Measurements from ENCODE around the gene SPON1.

SPON1 gene

DNA sequence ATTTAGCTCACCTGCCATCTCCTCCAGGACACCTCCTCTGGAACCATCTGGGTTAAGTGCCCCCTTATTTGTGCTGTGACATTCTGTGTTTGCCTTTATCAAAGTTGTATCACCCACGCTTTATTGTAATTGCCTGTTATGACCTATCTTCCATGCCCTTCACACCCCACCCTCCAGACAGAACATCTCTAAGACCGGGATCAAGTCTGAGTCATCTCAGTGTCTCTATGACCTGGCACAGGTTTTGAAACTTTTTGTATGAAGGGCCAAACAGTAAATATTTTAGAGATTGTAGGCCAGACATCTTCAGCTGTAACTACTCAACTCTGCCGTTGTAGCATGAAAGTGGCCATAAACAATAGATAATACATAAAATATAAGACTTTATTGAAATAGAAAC is 161.8 kb downstream of the SPON1 start:
- Histone ChIP-seq H3K36me3 (ENCODE audit: control insufficient read depth in 4 of 4, insufficient read depth in 4 of 4, low read length in 3 of 4) (no peaks in the 10 kb centered on the region), H3K27ac (ENCODE audit: insufficient read depth in 1 of 2, low read depth in 1 of 2, low read length in 2 of 2, poor library complexity in 1 of 2, severe bottlenecking in 2 of 2) (no peak overlapping the region), H3K4me1 (ENCODE audit: control extremely low read depth in 1 of 4, control insufficient read depth in 4 of 4, insufficient read depth in 4 of 4, low read length in 3 of 4) (no peaks in the 10 kb centered on the region), H3K9me3 (ENCODE audit: control extremely low read depth in 1 of 5, control insufficient read depth in 4 of 5, insufficient read depth in 2 of 5, low read depth in 1 of 5, low read length in 4 of 5) (peaks cover 0 to 16% (median 0%) of the 10 kb centered on the region in 5 experiments), H3K27me3 (replicated peaks in 2 of 5; ENCODE audit: control insufficient read depth in 4 of 5, insufficient read depth in 5 of 5, low read length in 4 of 5) (no peaks in the 10 kb centered on the region), H3K4me3 (ENCODE audit: control insufficient read depth in 1 of 7, extremely low read depth in 1 of 7, insufficient read depth in 4 of 7, low read depth in 2 of 7, low read length in 6 of 7) (no peak overlapping the region)
- no peak for DNase-seq
- POLR2A ChIA-PET, result no interaction called here
- CTCF ChIA-PET, result no interaction called here
- WGBS (ENCODE audit: insufficient coverage), result 100% methylated on average over 1 of the region's 3 CpGs

GRCh38 chr11:14124886-14125285 is 162.4 kb downstream of the SPON1 start:
- Histone ChIP-seq H3K4me3 (ENCODE audit: control insufficient read depth in 1 of 7, extremely low read depth in 1 of 7, insufficient read depth in 4 of 7, low read depth in 2 of 7, low read length in 6 of 7) (no peak overlapping the region), H3K27me3 (replicated peaks in 2 of 5; ENCODE audit: control insufficient read depth in 4 of 5, insufficient read depth in 5 of 5, low read length in 4 of 5) (no peaks in the 10 kb centered on the region), H3K36me3 (ENCODE audit: control insufficient read depth in 4 of 4, insufficient read depth in 4 of 4, low read length in 3 of 4) (no peaks in the 10 kb centered on the region), H3K9me3 (ENCODE audit: control extremely low read depth in 1 of 5, control insufficient read depth in 4 of 5, insufficient read depth in 2 of 5, low read depth in 1 of 5, low read length in 4 of 5) (peaks cover 0 to 16% (median 0%) of the 10 kb centered on the region in 5 experiments), H3K27ac (ENCODE audit: insufficient read depth in 1 of 2, low read depth in 1 of 2, low read length in 2 of 2, poor library complexity in 1 of 2, severe bottlenecking in 2 of 2) (no peak overlapping the region), H3K4me1 (ENCODE audit: control extremely low read depth in 1 of 4, control insufficient read depth in 4 of 4, insufficient read depth in 4 of 4, low read length in 3 of 4) (no peaks in the 10 kb centered on the region)
- WGBS (ENCODE audit: insufficient coverage), result 96% methylated on average over 3 of the region's 3 CpGs
- no peak for DNase-seq
- ChIA-PET POLR2A (no interaction called here), CTCF (no interaction called here)

DNA sequence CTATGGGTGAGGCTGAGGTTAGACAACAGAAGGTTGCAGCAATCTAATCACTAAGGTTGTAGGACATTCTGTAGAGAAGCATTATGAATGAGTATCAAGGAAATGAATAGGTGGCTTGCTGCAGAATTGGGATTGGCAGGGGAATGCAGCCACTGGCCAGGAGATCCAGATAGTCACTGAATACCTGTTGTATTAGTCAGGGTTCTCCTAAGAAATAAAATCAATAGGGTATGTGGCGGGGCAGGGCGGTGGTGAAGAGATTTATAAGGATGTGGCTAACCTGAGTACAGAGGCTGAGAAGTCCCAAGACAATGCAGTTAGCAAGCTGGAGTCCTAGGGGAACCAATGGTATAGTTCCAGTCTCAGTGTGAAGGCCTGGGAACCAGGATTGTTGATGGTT is 163.0 kb downstream of the SPON1 start:
- Histone ChIP-seq H3K4me3 (ENCODE audit: control insufficient read depth in 1 of 7, extremely low read depth in 1 of 7, insufficient read depth in 4 of 7, low read depth in 2 of 7, low read length in 6 of 7) (no peak overlapping the region), H3K36me3 (ENCODE audit: control insufficient read depth in 4 of 4, insufficient read depth in 4 of 4, low read length in 3 of 4) (no peaks in the 10 kb centered on the region), H3K27ac (ENCODE audit: insufficient read depth in 1 of 2, low read depth in 1 of 2, low read length in 2 of 2, poor library complexity in 1 of 2, severe bottlenecking in 2 of 2) (no peak overlapping the region), H3K9me3 (ENCODE audit: control extremely low read depth in 1 of 5, control insufficient read depth in 4 of 5, insufficient read depth in 2 of 5, low read depth in 1 of 5, low read length in 4 of 5) (peaks cover 0 to 16% (median 0%) of the 10 kb centered on the region in 5 experiments), H3K27me3 (replicated peaks in 2 of 5; ENCODE audit: control insufficient read depth in 4 of 5, insufficient read depth in 5 of 5, low read length in 4 of 5) (no peaks in the 10 kb centered on the region), H3K4me1 (ENCODE audit: control extremely low read depth in 1 of 4, control insufficient read depth in 4 of 4, insufficient read depth in 4 of 4, low read length in 3 of 4) (no peaks in the 10 kb centered on the region)
- DNase-seq, result no peak
- ChIA-PET POLR2A (no interaction called here), CTCF (no interaction called here)
- 100% methylated on average over 2 of the region's 2 CpGs for WGBS (ENCODE audit: insufficient coverage)

DNA sequence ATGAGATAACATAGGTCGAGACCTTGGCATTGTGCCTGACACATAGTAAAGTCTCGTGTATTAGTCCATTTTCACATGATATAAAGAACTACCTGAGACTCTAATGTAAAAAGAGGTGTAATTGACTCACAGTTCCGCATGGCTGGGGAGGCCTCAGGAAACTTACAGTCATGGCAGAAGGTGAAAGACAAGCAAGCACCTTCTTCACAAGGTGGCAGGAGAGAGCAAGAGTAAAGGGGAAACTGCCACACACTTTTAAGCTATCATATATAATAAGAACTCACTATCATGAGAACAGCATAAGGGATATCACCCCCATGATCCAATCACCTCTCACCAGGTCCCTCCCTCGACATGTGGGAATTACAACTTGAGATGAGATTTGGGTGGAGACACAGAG is 165.2 kb downstream of the SPON1 start:
- no peaks in the 10 kb centered on the region for H3K4me1 ChIP-seq (ENCODE audit: control extremely low read depth in 1 of 4, control insufficient read depth in 4 of 4, insufficient read depth in 4 of 4, low read length in 3 of 4)
- H3K27me3 ChIP-seq (replicated peaks in 2 of 5; ENCODE audit: control insufficient read depth in 4 of 5, insufficient read depth in 5 of 5, low read length in 4 of 5), result peaks cover 0 to 1% (median 0%) of the 10 kb centered on the region in 5 experiments
- peaks cover 0 to 16% (median 0%) of the 10 kb centered on the region in 5 experiments for H3K9me3 ChIP-seq (ENCODE audit: control extremely low read depth in 1 of 5, control insufficient read depth in 4 of 5, insufficient read depth in 2 of 5, low read depth in 1 of 5, low read length in 4 of 5)
- H3K4me3 ChIP-seq (ENCODE audit: control insufficient read depth in 1 of 7, extremely low read depth in 1 of 7, insufficient read depth in 4 of 7, low read depth in 2 of 7, low read length in 6 of 7), result no peak overlapping the region
- WGBS (ENCODE audit: insufficient coverage), result 86% methylated on average over 3 of the region's 4 CpGs
- no peak for DNase-seq
- no peaks in the 10 kb centered on the region for H3K36me3 ChIP-seq (ENCODE audit: control insufficient read depth in 4 of 4, insufficient read depth in 4 of 4, low read length in 3 of 4)
- ChIA-PET POLR2A (no interaction called here), CTCF (no interaction called here)
- H3K27ac ChIP-seq (ENCODE audit: insufficient read depth in 1 of 2, low read depth in 1 of 2, low read length in 2 of 2, poor library complexity in 1 of 2, severe bottlenecking in 2 of 2), result no peak overlapping the region

GRCh38 chr11:14132312-14132711 is 169.8 kb downstream of the SPON1 start:
- ChIA-PET CTCF (interaction anchor here (0.7 kb wide), 1 partner anchor 140 kb away, joined by 3 read pairs; no protein-coding TSS in a partner anchor), POLR2A (no interaction called here)
- Histone ChIP-seq H3K4me3 (ENCODE audit: control insufficient read depth in 1 of 7, extremely low read depth in 1 of 7, insufficient read depth in 4 of 7, low read depth in 2 of 7, low read length in 6 of 7) (no peak overlapping the region), H3K27ac (ENCODE audit: insufficient read depth in 1 of 2, low read depth in 1 of 2, low read length in 2 of 2, poor library complexity in 1 of 2, severe bottlenecking in 2 of 2) (no peak overlapping the region), H3K9me3 (ENCODE audit: control extremely low read depth in 1 of 5, control insufficient read depth in 4 of 5, insufficient read depth in 2 of 5, low read depth in 1 of 5, low read length in 4 of 5) (peaks cover 0 to 4% (median 0%) of the 10 kb centered on the region in 5 experiments), H3K36me3 (ENCODE audit: control insufficient read depth in 4 of 4, insufficient read depth in 4 of 4, low read length in 3 of 4) (no peaks in the 10 kb centered on the region), H3K4me1 (ENCODE audit: control extremely low read depth in 1 of 4, control insufficient read depth in 4 of 4, insufficient read depth in 4 of 4, low read length in 3 of 4) (no peaks in the 10 kb centered on the region), H3K27me3 (replicated peaks in 2 of 5; ENCODE audit: control insufficient read depth in 4 of 5, insufficient read depth in 5 of 5, low read length in 4 of 5) (peaks cover 0 to 1% (median 0%) of the 10 kb centered on the region in 5 experiments)
- 94% methylated on average over 4 of the region's 4 CpGs for WGBS (ENCODE audit: insufficient coverage)
- DNase-seq, result no peak

DNA sequence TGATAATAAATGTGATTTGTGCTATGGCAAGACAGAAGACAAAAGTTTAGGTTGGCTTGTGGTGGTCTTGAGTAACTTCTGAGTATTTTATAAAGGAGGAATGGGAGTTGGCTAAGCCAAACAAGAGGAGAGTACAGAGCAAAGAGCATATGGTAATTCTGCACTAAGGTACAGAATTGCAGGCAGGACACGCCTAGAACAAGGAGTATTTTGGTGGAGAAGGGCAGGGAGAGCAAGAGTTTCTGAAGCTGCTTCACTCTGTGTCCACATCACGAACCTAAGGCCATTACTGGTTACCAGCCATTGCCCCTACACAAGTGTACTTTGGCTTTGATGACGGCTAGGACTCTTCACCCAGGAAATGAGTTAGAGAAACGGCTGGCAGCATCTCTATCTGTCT is 170.9 kb downstream of the SPON1 start:
- CTCF ChIA-PET, result no interaction called here
- POLR2A ChIA-PET, result no interaction called here
- no peak for DNase-seq
- Histone ChIP-seq H3K27ac (ENCODE audit: insufficient read depth in 1 of 2, low read depth in 1 of 2, low read length in 2 of 2, poor library complexity in 1 of 2, severe bottlenecking in 2 of 2) (no peak overlapping the region), H3K27me3 (replicated peaks in 2 of 5; ENCODE audit: control insufficient read depth in 4 of 5, insufficient read depth in 5 of 5, low read length in 4 of 5) (peaks cover 0 to 1% (median 0%) of the 10 kb centered on the region in 5 experiments), H3K4me1 (ENCODE audit: control extremely low read depth in 1 of 4, control insufficient read depth in 4 of 4, insufficient read depth in 4 of 4, low read length in 3 of 4) (no peaks in the 10 kb centered on the region), H3K9me3 (ENCODE audit: control extremely low read depth in 1 of 5, control insufficient read depth in 4 of 5, insufficient read depth in 2 of 5, low read depth in 1 of 5, low read length in 4 of 5) (peaks cover 0 to 2% (median 0%) of the 10 kb centered on the region in 5 experiments), H3K4me3 (ENCODE audit: control insufficient read depth in 1 of 7, extremely low read depth in 1 of 7, insufficient read depth in 4 of 7, low read depth in 2 of 7, low read length in 6 of 7) (no peak overlapping the region), H3K36me3 (ENCODE audit: control insufficient read depth in 4 of 4, insufficient read depth in 4 of 4, low read length in 3 of 4) (no peaks in the 10 kb centered on the region)
- WGBS (ENCODE audit: insufficient coverage), result 100% methylated on average over 4 of the region's 4 CpGs

DNA sequence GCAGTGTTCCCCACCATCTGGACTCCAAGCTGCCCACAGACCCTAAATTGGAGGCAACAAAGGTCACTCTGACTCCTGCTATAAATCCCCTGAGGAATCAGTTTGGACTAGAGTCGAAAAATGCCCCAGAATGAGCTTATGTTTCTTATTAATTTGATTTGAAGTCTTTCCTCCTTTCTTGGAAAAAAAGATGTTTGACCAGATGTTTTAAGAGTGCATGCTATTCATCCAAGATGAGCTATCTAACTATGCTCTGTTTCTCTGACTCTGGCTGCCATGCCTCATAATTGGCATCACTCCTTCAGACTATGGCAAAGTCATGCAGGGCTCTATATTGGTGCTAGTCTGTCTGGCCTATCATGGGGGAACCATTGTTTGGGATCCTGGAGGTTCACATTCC is 174.0 kb downstream of the SPON1 start:
- H3K4me1 ChIP-seq (ENCODE audit: control extremely low read depth in 1 of 4, control insufficient read depth in 4 of 4, insufficient read depth in 4 of 4, low read length in 3 of 4), result no peaks in the 10 kb centered on the region
- H3K27ac ChIP-seq (ENCODE audit: insufficient read depth in 1 of 2, low read depth in 1 of 2, low read length in 2 of 2, poor library complexity in 1 of 2, severe bottlenecking in 2 of 2), result no peak overlapping the region
- ChIA-PET POLR2A (no interaction called here), CTCF (no interaction called here)
- peaks cover 0 to 1% (median 0%) of the 10 kb centered on the region in 5 experiments for H3K27me3 ChIP-seq (replicated peaks in 2 of 5; ENCODE audit: control insufficient read depth in 4 of 5, insufficient read depth in 5 of 5, low read length in 4 of 5)
- no peak for DNase-seq
- no CpG with 5 or more reads among the region's 1 CpG for WGBS (ENCODE audit: insufficient coverage)
- H3K9me3 ChIP-seq (ENCODE audit: control extremely low read depth in 1 of 5, control insufficient read depth in 4 of 5, insufficient read depth in 2 of 5, low read depth in 1 of 5, low read length in 4 of 5), result no peaks in the 10 kb centered on the region
- H3K36me3 ChIP-seq (ENCODE audit: control insufficient read depth in 4 of 4, insufficient read depth in 4 of 4, low read length in 3 of 4), result no peaks in the 10 kb centered on the region
- H3K4me3 ChIP-seq (ENCODE audit: control insufficient read depth in 1 of 7, extremely low read depth in 1 of 7, insufficient read depth in 4 of 7, low read depth in 2 of 7, low read length in 6 of 7), result no peak overlapping the region
